OCI-LY3 (cell line): Measurements from ENCODE around the gene SOCS1.
A peak's percentile ranks its signal among the peaks of the same experiment; 100 is the strongest.

Experiments
- H2AFZ ChIP-seq: fragments of 200-600, 300-600 bp; shearing (Covaris generic); 2 replicates; pipeline ENCODE4 v1.6.0; 2014; ENCODE audit warnings: antibody characterized with exemption, low read depth, low read length
- H3K27ac ChIP-seq: fragments of 200-600, 300-600 bp; sonication (generic); 2 replicates; pipeline ENCODE4 v1.5.1; 2014; ENCODE audit warnings: mild to moderate bottlenecking, low read length, moderate library complexity, mixed read lengths
- H3K27me3 ChIP-seq: fragments of 200-600, 300-600 bp; sonication (generic); 2 replicates; pipeline ENCODE4 v1.6.1; 2014; ENCODE audit warnings: low read depth, low read length, mixed read lengths
- H3K36me3 ChIP-seq: fragments of 200-600, 300-600 bp; sonication (generic); replicated peaks from 2 replicates; pipeline ENCODE3; 2014; ENCODE audit warnings: low read depth, low read length, mixed read lengths
- H3K4me1 ChIP-seq: fragments of 300-600, 200-600 bp; sonication (generic); 2 replicates; pipeline ENCODE4 v1.6.1; 2014; ENCODE audit warnings: low read length, mixed read lengths
- H3K4me2 ChIP-seq: fragments of 200-600, 300-600 bp; sonication (generic); 2 replicates; pipeline ENCODE4 v1.6.1; 2014; ENCODE audit warnings: low read length, mixed read lengths
- H3K4me3 ChIP-seq: fragments of 300-600, 200-600 bp; sonication (generic); 2 replicates; pipeline ENCODE4 v1.5.1; 2014; ENCODE audit warnings: antibody characterized with exemption, mild to moderate bottlenecking, low read length, moderate library complexity
- H3K79me2 ChIP-seq: fragments of 300-600, 200-600 bp; shearing (Covaris generic); 2 replicates; pipeline ENCODE4 v1.6.1; 2014; ENCODE audit warnings: mild to moderate bottlenecking, low read length, mixed read lengths
- H3K9ac ChIP-seq: fragments of 300-600, 200-600 bp; shearing (Covaris generic); 2 replicates; pipeline ENCODE4 v1.6.0; 2014; ENCODE audit warnings: mild to moderate bottlenecking, low read length, moderate library complexity
- H3K9me3 ChIP-seq: fragments of 200-600, 300-600 bp; shearing (Covaris generic); 2 replicates; pipeline ENCODE4 v1.6.1; 2014; ENCODE audit warnings: low read length, mixed read lengths; ENCODE audit not compliant: insufficient read depth
- H4K20me1 ChIP-seq: fragments of 200-600, 300-600 bp; sonication (generic); 2 replicates; pipeline ENCODE4 v1.6.1; 2016; ENCODE audit warnings: low read length, mixed read lengths; ENCODE audit not compliant: insufficient read depth
- EZH2phosphoT487 ChIP-seq: fragments of 200-600 bp; shearing (Covaris generic); IDR thresholded peaks from 2 replicates; pipeline ENCODE4 v1.6.1; 2018; ENCODE audit warnings: antibody characterized with exemption, mixed run types, low read depth
- TF ChIP-seq, protein P1 (sequence below): fragments of 200-600, 300-600 bp; sonication (generic); IDR thresholded peaks from 2 replicates; pipeline ENCODE4 v1.5.1; 2014; ENCODE audit warnings: antibody characterized with exemption, low read length, low read depth

SOCS1 gene

DNA sequence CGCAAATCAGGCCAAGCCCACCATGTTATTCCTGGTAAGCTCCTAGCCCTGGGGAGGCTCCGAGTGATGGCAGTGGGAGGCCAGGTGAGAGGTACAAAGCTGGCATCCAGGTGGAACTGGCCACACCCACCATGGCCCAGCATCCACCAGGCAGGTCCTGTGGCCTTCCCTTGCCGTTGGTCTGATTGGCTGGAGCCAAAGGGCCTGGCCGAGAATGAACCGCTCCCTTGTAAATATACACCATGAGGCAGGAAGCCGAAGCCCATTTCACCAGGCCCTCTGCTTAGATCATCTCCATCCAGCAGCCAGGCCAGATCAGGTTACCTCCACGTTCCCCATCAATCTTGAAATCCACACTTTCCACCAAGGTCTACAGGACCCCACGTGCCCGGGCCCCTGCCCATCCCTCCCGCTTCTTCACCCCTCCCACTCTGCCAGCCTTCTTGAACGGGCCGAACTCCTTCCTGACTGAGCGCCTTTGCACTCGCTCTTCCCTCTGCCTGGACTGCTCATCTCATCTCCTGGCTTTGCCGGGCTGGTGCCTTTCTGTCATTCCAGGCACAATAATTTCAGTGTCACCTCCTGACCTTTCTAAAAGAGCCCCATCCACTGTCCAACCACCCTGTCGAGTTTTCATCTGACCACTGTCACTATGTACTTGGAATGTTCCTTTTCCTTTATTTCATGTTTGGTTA lies 5.8 kb downstream of the SOCS1 start:
- Histone ChIP-seq H3K9me3 (no peaks in the 10 kb centered on the region), H3K36me3 (peaks cover 38% of the 10 kb centered on the region), H3K27ac (no peak overlapping the region), H3K4me1 (peaks cover 46% of the 10 kb centered on the region), H3K9ac (no peak overlapping the region), H3K79me2 (peaks cover 21% of the 10 kb centered on the region), H3K4me3 (no peak overlapping the region), H3K4me2 (no peak overlapping the region), H4K20me1 (peaks cover 40% of the 10 kb centered on the region), H3K27me3 (no peaks in the 10 kb centered on the region), H2AFZ (no peak overlapping the region)
- no peak for TF ChIP-seq EZH2phosphoT487
- TF ChIP-seq, protein P1, sequence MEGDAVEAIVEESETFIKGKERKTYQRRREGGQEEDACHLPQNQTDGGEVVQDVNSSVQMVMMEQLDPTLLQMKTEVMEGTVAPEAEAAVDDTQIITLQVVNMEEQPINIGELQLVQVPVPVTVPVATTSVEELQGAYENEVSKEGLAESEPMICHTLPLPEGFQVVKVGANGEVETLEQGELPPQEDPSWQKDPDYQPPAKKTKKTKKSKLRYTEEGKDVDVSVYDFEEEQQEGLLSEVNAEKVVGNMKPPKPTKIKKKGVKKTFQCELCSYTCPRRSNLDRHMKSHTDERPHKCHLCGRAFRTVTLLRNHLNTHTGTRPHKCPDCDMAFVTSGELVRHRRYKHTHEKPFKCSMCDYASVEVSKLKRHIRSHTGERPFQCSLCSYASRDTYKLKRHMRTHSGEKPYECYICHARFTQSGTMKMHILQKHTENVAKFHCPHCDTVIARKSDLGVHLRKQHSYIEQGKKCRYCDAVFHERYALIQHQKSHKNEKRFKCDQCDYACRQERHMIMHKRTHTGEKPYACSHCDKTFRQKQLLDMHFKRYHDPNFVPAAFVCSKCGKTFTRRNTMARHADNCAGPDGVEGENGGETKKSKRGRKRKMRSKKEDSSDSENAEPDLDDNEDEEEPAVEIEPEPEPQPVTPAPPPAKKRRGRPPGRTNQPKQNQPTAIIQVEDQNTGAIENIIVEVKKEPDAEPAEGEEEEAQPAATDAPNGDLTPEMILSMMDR: no peak

DNA sequence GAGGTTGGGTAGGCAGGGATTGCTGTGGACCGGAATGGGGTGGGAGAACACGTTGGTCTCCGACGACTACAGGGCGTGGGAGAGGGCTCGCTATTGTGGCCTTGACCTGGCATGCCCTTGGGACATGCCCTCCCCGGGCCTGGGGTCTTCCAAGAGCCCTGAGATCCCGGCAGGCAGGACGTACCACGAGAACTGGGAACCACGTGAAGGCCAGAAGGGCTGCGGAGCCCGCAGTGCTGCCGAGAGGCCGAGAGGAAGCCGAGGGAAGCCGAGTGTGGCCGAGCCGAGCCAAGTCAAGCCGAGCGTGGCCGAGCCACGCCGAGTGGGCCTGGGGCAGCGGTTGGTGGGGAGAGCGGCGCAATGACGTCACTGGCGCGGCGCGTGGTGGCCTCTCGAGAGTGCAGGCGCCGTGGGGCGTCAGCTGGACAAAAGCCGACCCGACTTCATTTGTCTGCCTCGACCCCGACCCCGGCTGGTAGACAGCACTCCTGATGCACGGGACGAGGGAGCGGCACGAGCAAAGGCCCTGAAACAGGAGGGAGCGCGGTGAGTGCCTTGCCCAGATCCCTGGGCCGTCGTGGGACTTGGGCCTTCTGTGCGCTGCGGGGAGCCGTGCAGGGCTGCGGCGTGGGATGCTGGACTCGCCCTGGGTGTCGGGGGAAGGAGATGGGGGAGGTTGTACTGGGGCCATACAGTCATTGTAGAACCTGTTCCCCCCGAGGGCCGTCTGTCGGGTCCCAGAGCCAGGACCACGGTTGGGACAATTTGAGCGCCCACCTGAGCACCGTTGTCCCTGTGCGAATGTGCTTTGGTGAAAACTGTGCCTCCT lies 6.6 kb downstream of the SOCS1 start:
- Histone ChIP-seq H3K36me3 (peaks cover 30% of the 10 kb centered on the region), H3K27ac (no peak overlapping the region), H3K27me3 (no peaks in the 10 kb centered on the region), H3K9ac (no peak overlapping the region), H3K4me3 (no peak overlapping the region), H3K4me1 (peaks cover 45% of the 10 kb centered on the region), H4K20me1 (peaks cover 32% of the 10 kb centered on the region), H2AFZ (no peak overlapping the region), H3K4me2 (no peak overlapping the region), H3K9me3 (no peaks in the 10 kb centered on the region), H3K79me2 (peaks cover 13% of the 10 kb centered on the region)
- no peak for TF ChIP-seq EZH2phosphoT487
- TF ChIP-seq, protein P1: no peak

- Histone ChIP-seq H3K36me3 (peaks cover 17% of the 10 kb centered on the region), H3K4me1 (peaks cover 43% of the 10 kb centered on the region)
Observed at GRCh38 chr16:11248133-11248532, 7.9 kb downstream of the SOCS1 start.

DNA sequence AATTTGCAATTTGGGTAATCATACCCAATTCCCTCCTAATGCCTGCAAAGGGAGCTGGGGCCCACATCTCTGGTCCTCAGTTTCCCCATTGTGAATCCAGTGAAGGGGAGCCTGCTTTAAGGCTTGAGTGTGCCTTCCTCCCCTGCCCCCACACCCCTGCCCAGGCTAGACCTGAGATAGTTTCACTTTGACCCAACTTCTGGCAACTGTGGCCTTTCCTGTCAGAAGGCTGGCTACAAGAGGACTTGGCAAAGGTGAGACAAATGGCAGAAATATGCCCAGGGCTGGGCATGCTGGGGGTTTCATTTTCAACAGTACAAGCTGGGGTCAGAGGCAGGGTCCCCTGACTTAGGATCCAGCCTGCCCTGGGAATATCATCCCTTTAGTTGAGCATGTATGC lies 10.0 kb downstream of the SOCS1 start:
- Histone ChIP-seq H3K4me1 (peaks cover 45% of the 10 kb centered on the region), H3K79me2 (no peaks in the 10 kb centered on the region), H3K9me3 (no peaks in the 10 kb centered on the region), H3K27me3 (no peaks in the 10 kb centered on the region), H2AFZ (no peak overlapping the region), H4K20me1 (no peaks in the 10 kb centered on the region), H3K36me3 (no peaks in the 10 kb centered on the region), H3K9ac (no peak overlapping the region), H3K4me3 (no peak overlapping the region), H3K4me2 (peak overlapping the region; percentile 51), H3K27ac (no peak overlapping the region)
- TF ChIP-seq EZH2phosphoT487: no peak
- TF ChIP-seq, protein P1: no peak

More at GRCh38 chr16:11248133-11248532, 7.9 kb downstream of the SOCS1 start:
- Histone ChIP-seq H3K4me2 (no peak overlapping the region), H2AFZ (no peak overlapping the region), H3K27ac (no peak overlapping the region), H4K20me1 (peaks cover 20% of the 10 kb centered on the region), H3K9ac (no peak overlapping the region), H3K27me3 (no peaks in the 10 kb centered on the region), H3K4me3 (no peak overlapping the region), H3K79me2 (peaks cover under 1% of the 10 kb centered on the region), H3K9me3 (no peaks in the 10 kb centered on the region)
- TF ChIP-seq, protein P1: no peak
- no peak for TF ChIP-seq EZH2phosphoT487
